Testis (tissue), 2 donors: ENCODE measurements around the gene NR2E1.

Experiments used
- CTCF ChIP-seq, 3 experiments: fragments of 450-650 bp in 2 of 3; fragments of 200-600 bp in 1 of 3; sonication (generic) in 1 of 3; IDR thresholded peaks; one replicate each; pipeline ENCODE4 v1.5.1; 2016 to 2019; ENCODE audit warnings: antibody characterized with exemption in 3 of 3, mild to moderate bottlenecking in 2 of 3, moderate library complexity in 1 of 3
- POLR2A ChIP-seq: fragments of 450-650 bp; IDR thresholded peaks from one replicate; pipeline ENCODE4 v1.6.1; 2017; ENCODE audit warnings: antibody characterized with exemption, mild to moderate bottlenecking, moderate library complexity

GRCh38 chr6:108193835-108194234, 28.0 kb downstream of the NR2E1 start:
- no peak for TF ChIP-seq POLR2A
- no peak for TF ChIP-seq CTCF (IDR thresholded peaks at IDR 0.05)
